ENCODE data around the gene GRIN2A. TPM values are rescaled to one million over a fixed set of nuclear protein-coding genes. Genes with fewer than 3 reads are reported as not detected.

GRIN2A gene
- total and polyA plus RNA-seq, 2 of the 13 experiments (the other 11 are each of a cell fraction or from before 2014, with no cell fraction given), result not detected

DNA sequence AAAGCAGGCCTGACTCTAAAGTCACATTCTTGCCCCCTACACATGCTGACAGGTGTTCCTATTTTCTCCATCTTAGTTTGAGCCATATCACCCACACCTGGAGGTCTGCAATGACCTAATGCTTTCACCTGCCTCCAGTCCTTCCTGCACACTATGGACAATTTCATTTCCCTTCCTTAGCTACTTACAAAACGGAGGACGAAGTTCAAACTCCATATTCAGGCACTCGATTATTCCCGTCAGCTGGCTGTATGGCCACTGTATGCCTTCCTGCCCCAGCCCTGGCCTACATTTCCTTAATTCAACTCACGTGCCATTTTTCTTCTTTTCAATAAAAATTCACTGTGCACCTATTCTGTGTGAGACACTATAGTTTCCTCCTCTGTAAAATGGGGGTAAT is 44.9 kb downstream of the GRIN2A start (continued):
- TF ChIP-seq, protein P1, sequence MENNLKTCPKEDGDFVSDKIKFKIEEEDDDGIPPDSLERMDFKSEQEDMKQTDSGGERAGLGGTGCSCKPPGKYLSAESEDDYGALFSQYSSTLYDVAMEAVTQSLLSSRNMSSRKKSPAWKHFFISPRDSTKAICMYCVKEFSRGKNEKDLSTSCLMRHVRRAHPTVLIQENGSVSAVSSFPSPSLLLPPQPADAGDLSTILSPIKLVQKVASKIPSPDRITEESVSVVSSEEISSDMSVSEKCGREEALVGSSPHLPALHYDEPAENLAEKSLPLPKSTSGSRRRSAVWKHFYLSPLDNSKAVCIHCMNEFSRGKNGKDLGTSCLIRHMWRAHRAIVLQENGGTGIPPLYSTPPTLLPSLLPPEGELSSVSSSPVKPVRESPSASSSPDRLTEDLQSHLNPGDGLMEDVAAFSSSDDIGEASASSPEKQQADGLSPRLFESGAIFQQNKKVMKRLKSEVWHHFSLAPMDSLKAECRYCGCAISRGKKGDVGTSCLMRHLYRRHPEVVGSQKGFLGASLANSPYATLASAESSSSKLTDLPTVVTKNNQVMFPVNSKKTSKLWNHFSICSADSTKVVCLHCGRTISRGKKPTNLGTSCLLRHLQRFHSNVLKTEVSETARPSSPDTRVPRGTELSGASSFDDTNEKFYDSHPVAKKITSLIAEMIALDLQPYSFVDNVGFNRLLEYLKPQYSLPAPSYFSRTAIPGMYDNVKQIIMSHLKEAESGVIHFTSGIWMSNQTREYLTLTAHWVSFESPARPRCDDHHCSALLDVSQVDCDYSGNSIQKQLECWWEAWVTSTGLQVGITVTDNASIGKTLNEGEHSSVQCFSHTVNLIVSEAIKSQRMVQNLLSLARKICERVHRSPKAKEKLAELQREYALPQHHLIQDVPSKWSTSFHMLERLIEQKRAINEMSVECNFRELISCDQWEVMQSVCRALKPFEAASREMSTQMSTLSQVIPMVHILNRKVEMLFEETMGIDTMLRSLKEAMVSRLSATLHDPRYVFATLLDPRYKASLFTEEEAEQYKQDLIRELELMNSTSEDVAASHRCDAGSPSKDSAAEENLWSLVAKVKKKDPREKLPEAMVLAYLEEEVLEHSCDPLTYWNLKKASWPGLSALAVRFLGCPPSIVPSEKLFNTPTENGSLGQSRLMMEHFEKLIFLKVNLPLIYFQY (CRISPR knock-in tag; IDR thresholded peaks at IDR 0.05; ENCODE audit: borderline replicate concordance), result no peak
- TF ChIP-seq ZNF572 (CRISPR knock-in tag; IDR thresholded peaks at IDR 0.05), result no peak
- TF ChIP-seq, protein P2, sequence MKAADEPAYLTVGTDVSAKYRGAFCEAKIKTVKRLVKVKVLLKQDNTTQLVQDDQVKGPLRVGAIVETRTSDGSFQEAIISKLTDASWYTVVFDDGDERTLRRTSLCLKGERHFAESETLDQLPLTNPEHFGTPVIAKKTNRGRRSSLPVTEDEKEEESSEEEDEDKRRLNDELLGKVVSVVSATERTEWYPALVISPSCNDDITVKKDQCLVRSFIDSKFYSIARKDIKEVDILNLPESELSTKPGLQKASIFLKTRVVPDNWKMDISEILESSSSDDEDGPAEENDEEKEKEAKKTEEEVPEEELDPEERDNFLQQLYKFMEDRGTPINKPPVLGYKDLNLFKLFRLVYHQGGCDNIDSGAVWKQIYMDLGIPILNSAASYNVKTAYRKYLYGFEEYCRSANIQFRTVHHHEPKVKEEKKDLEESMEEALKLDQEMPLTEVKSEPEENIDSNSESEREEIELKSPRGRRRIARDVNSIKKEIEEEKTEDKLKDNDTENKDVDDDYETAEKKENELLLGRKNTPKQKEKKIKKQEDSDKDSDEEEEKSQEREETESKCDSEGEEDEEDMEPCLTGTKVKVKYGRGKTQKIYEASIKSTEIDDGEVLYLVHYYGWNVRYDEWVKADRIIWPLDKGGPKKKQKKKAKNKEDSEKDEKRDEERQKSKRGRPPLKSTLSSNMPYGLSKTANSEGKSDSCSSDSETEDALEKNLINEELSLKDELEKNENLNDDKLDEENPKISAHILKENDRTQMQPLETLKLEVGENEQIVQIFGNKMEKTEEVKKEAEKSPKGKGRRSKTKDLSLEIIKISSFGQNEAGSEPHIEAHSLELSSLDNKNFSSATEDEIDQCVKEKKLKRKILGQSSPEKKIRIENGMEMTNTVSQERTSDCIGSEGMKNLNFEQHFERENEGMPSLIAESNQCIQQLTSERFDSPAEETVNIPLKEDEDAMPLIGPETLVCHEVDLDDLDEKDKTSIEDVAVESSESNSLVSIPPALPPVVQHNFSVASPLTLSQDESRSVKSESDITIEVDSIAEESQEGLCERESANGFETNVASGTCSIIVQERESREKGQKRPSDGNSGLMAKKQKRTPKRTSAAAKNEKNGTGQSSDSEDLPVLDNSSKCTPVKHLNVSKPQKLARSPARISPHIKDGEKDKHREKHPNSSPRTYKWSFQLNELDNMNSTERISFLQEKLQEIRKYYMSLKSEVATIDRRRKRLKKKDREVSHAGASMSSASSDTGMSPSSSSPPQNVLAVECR (CRISPR knock-in tag; IDR thresholded peaks at IDR 0.05; ENCODE audit: borderline replicate concordance), result no peak
- TF ChIP-seq FOXM1 (CRISPR knock-in tag; IDR thresholded peaks at IDR 0.05), result no peak
- TF ChIP-seq RAD21 (CRISPR knock-in tag; IDR thresholded peaks at IDR 0.05), result no peak
- TF ChIP-seq, protein P3, sequence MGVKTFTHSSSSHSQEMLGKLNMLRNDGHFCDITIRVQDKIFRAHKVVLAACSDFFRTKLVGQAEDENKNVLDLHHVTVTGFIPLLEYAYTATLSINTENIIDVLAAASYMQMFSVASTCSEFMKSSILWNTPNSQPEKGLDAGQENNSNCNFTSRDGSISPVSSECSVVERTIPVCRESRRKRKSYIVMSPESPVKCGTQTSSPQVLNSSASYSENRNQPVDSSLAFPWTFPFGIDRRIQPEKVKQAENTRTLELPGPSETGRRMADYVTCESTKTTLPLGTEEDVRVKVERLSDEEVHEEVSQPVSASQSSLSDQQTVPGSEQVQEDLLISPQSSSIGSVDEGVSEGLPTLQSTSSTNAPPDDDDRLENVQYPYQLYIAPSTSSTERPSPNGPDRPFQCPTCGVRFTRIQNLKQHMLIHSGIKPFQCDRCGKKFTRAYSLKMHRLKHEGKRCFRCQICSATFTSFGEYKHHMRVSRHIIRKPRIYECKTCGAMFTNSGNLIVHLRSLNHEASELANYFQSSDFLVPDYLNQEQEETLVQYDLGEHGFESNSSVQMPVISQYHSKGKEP (CRISPR knock-in tag; IDR thresholded peaks at IDR 0.05), result no peak

Data from HepG2 (cell line).